NCI-H510A (cell line): ENCODE measurements around the gene DDI1.

ENCODE experiments used
- DNase-seq: peaks from one replicate; lab custom pipeline; 2025; lab: John Stamatoyannopoulos, UW

Gene DDI1

GRCh38 chr11:104078245-104078644 is 41.8 kb downstream of the DDI1 start:
- DNase-seq = no peak

GRCh38 chr11:104078995-104079394 is 42.6 kb downstream of the DDI1 start:
- DNase-seq = no peak

GRCh38 chr11:104086621-104087020 is 50.2 kb downstream of the DDI1 start:
- no peak for DNase-seq
